ENCODE data around the gene MBD4. TPM values are rescaled to one million over a fixed set of nuclear protein-coding genes. Genes with fewer than 3 reads are reported as not detected.

Gene MBD4
- total RNA-seq, 1 donor from 2014 or later, result 98.7 TPM

DNA sequence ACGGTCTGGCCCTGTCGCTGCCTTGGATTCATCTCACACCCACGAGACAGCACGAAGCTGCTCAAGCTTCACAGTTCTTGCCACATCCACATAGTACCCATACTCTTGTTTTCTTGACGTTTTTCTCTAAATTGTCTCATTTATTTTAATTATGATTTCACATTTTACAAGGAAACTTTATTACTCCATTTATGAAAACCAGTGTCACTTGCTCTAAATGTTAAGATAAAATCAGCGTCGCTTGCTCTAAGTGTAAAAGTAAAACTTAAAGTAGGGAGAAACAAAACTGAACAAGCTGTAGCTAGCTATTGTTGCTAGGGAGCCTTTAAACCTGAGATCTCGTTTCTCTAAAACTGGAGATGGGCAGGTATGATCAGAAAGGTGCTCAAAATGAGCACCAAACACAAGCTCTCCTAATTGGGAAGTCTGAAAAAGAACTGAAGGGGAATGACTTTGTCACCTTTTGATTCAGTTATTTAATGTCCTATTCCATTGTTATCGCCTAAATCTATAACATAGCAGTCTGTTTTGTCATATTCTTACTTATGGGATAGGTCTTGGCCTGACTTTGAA is 956 bp upstream of the MBD4 start:
- intact Hi-C loops (cut with micrococcal nuclease), result loop anchor here (1.0 to 5.0 kb wide), 12 partner anchors 12 to 1388 kb away; partner anchors contain the start of genes ACAD9, CNBP, EFCAB12 and PIK3R4
- H3K9me3 Mint-ChIP-seq, result no peaks in the 10 kb centered on the region
- TF ChIP-seq, protein P1, sequence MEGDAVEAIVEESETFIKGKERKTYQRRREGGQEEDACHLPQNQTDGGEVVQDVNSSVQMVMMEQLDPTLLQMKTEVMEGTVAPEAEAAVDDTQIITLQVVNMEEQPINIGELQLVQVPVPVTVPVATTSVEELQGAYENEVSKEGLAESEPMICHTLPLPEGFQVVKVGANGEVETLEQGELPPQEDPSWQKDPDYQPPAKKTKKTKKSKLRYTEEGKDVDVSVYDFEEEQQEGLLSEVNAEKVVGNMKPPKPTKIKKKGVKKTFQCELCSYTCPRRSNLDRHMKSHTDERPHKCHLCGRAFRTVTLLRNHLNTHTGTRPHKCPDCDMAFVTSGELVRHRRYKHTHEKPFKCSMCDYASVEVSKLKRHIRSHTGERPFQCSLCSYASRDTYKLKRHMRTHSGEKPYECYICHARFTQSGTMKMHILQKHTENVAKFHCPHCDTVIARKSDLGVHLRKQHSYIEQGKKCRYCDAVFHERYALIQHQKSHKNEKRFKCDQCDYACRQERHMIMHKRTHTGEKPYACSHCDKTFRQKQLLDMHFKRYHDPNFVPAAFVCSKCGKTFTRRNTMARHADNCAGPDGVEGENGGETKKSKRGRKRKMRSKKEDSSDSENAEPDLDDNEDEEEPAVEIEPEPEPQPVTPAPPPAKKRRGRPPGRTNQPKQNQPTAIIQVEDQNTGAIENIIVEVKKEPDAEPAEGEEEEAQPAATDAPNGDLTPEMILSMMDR (IDR thresholded peaks at IDR 0.05), result no peak
- DNase-seq, result no peak
- POLR2A ChIA-PET, result interaction anchor here (0.6 to 5.4 kb wide), 16 partner anchors 11 to 671 kb away, joined by 3 to 59 read pairs (median 4); partner anchors contain the start of genes EFCAB12 and RAB43
- no peak for ATAC-seq (ENCODE audit: low read depth)
- peaks cover 38% of the 10 kb centered on the region for H3K36me3 Mint-ChIP-seq (ENCODE audit: low read depth)
- peak overlapping the region; percentile 96 for H3K27ac Mint-ChIP-seq
- H3K27me3 Mint-ChIP-seq, result no peaks in the 10 kb centered on the region
- H3K4me3 Mint-ChIP-seq, result peak overlapping the region; percentile 96
- peaks cover 53% of the 10 kb centered on the region for H3K4me1 Mint-ChIP-seq
- CTCF ChIA-PET, result interaction anchor here (3.1 kb wide), 1 partner anchor 57 kb away, joined by 9 read pairs; no protein-coding TSS in a partner anchor

DNA sequence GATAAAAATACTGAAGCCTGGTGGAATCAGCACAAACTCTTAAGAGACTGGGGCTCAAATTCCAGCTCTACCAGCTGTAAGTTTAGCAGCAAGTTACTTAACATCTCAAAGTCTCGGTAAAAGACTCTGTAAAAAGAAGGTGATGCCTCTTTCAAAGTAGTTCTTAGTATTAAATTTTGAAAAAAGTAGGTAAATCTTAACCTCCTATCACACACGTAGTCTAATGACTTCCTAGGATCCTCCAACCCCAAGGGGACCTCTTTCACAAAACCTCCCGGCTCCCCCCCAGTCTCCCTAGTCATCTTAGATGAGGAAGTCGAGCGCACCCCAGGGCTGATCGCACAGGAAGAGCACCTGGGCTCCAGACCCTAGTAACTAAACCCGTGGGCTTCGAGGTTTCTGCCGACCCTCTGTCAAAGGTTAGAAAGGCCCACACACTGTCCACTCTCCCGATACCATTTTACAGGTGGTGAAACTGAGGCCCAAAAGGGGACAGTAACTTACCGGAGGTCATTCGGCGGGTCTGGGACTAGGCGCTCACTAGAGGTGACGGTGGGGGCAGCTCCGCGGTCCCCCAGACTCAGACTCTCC is 427 bp downstream of the MBD4 start:
- TF ChIP-seq, protein P1 (IDR thresholded peaks at IDR 0.05), result no peak
- intact Hi-C loops (cut with micrococcal nuclease), result loop anchor here (1.0 to 5.0 kb wide), 4 partner anchors 15 to 759 kb away; partner anchors contain the start of gene RAB43
- DNase-seq, result no peak
- Mint-ChIP-seq H3K9me3 (no peaks in the 10 kb centered on the region), H3K27ac (peak overlapping the region; percentile 96), H3K4me1 (peaks cover 66% of the 10 kb centered on the region), H3K27me3 (no peaks in the 10 kb centered on the region), H3K4me3 (peak overlapping the region; percentile 96), H3K36me3 (ENCODE audit: low read depth) (peaks cover 47% of the 10 kb centered on the region)
- peak; percentile 27 for ATAC-seq (ENCODE audit: low read depth)
- ChIA-PET CTCF (interaction anchor here (1.3 to 3.1 kb wide), 3 partner anchors 11 to 56 kb away, joined by 4 to 9 read pairs (median 5); partner anchors contain the start of gene EFCAB12), POLR2A (interaction anchor here (0.6 to 5.4 kb wide), 23 partner anchors 10 to 1315 kb away, joined by 3 to 59 read pairs (median 4); partner anchors contain the start of genes ACAD9, CNBP, EFCAB12 and RAB43)

DNA sequence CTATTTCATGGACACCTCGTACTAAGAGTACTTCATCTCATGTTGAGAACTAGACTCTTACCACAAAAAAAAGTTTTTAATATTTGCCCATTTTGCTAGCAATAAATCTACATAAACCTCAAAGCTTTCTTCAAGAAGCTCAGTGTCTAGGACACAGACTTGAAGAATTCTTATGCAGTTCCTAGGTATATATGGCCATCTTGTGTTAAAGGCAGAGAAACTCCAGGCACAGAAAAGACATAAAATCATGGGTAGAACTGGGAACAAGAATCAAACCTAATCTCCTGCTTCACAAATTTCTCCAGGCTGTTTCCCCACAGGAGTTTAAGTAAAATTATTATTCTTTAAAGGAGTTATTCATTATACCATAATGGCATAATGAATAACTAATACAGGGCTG is 4.4 kb downstream of the MBD4 start:
- H3K36me3 Mint-ChIP-seq (ENCODE audit: low read depth), result peaks cover 84% of the 10 kb centered on the region
- ATAC-seq (ENCODE audit: low read depth) (no peak), DNase-seq (no peak)
- POLR2A ChIA-PET, result interaction anchor here (0.7 to 1.4 kb wide), 2 partner anchors 8 to 36 kb away, joined by 3 to 4 read pairs; no protein-coding TSS in a partner anchor
- H3K9me3 Mint-ChIP-seq, result no peaks in the 10 kb centered on the region
- CTCF ChIA-PET, result interaction anchor here (1.2 to 2.3 kb wide), 2 partner anchors 36 to 52 kb away, joined by 3 to 9 read pairs; no protein-coding TSS in a partner anchor
- H3K4me3 Mint-ChIP-seq, result peak overlapping the region; percentile 78
- TF ChIP-seq, protein P1 (IDR thresholded peaks at IDR 0.05), result no peak
- intact Hi-C loops (cut with micrococcal nuclease), result loop anchor here (5.0 kb wide), 1 partner anchor 142 kb away; no protein-coding TSS in a partner anchor
- peak overlapping the region; percentile 85 for H3K27ac Mint-ChIP-seq
- no peaks in the 10 kb centered on the region for H3K27me3 Mint-ChIP-seq
- H3K4me1 Mint-ChIP-seq, result peaks cover 68% of the 10 kb centered on the region

DNA sequence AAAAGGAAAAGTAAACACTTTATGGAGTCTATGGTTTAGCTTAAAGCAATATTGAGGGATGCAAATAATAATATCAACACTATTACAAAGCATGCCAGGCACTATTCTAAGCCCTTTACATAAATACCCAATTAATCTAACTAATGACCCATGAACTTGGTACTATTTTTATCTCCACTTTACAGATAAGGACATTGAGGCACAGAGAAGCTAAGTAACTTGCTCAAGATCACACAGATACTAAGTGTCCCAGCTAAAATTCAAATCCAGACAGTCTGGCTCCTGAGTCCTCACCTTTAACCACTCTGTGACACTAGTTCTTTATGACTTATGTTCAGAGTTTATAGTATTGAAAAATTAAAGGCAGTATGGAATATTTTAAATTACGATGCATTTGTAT is 5.6 kb downstream of the MBD4 start:
- Mint-ChIP-seq H3K27ac (peak overlapping the region; percentile 84), H3K36me3 (ENCODE audit: low read depth) (peaks cover 84% of the 10 kb centered on the region), H3K27me3 (no peaks in the 10 kb centered on the region), H3K9me3 (no peaks in the 10 kb centered on the region), H3K4me3 (peak overlapping the region; percentile 78), H3K4me1 (peaks cover 69% of the 10 kb centered on the region)
- no peak for DNase-seq
- ATAC-seq (ENCODE audit: low read depth), result no peak
- TF ChIP-seq, protein P1 (IDR thresholded peaks at IDR 0.05), result no peak
- ChIA-PET CTCF (interaction anchor here (2.3 kb wide), 1 partner anchor 51 kb away, joined by 9 read pairs; no protein-coding TSS in a partner anchor), POLR2A (no interaction called here)
- intact Hi-C loops (cut with micrococcal nuclease), result no loop called here

DNA sequence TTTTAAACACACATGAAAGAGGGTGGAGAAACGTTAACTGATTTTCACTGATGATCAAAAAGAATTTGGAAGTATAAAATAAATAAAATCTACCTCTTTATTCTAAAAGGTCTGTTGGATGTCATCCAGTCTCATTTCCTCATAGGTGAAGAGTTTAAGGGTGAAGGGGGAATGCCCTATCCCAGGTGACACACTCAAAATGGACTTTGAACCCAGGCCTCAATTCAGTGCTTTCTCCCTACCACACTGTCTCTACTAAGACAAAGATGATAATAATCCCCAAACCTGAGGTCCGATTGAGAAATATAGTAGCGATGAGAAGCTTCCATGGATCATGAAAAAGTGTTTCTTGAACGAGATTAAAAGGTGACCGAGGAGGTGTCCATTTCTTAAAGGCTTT is 6.2 kb downstream of the MBD4 start:
- Mint-ChIP-seq H3K4me1 (peaks cover 73% of the 10 kb centered on the region), H3K27ac (peak overlapping the region; percentile 84), H3K27me3 (no peaks in the 10 kb centered on the region), H3K4me3 (peak overlapping the region; percentile 78), H3K9me3 (no peaks in the 10 kb centered on the region), H3K36me3 (ENCODE audit: low read depth) (peaks cover 81% of the 10 kb centered on the region)
- ChIA-PET POLR2A (no interaction called here), CTCF (interaction anchor here (2.3 kb wide), 1 partner anchor 50 kb away, joined by 9 read pairs; no protein-coding TSS in a partner anchor)
- no peak for ATAC-seq (ENCODE audit: low read depth)
- TF ChIP-seq, protein P1 (IDR thresholded peaks at IDR 0.05), result no peak
- no peak for DNase-seq
- intact Hi-C loops (cut with micrococcal nuclease), result no loop called here
